GM12873 (cell line): Measurements from ENCODE around the gene XYLT1.

Experiments used
- TF ChIP-seq, protein P1 (sequence below): IDR thresholded peaks from 2 replicates; pipeline ENCODE4 v1.5.1; 2012; ENCODE audit warnings: low read depth, mild to moderate bottlenecking, moderate library complexity, low read length, control low read depth; ENCODE audit not compliant: insufficient read depth; ENCODE audit errors: missing control alignments

The XYLT1 gene

DNA sequence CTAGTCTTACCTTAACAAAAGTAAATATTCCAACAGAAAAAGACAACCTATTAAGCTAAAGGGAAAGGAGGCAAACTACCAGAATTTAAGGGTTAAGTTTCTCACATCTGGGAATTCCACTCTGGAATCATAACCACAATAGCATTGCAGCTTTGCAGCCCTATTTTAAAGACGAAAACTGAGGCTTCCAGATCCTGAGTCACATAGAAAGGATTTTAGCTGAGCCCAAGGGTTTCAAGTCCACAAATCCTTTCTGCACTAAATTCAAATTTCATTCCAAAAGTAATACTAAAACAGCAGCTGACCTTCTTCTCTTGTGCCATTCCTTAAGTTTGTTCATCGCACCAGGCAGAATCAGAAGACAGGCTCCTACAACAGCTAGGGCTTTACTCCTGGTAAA is 17.8 kb downstream of the XYLT1 start:
- TF ChIP-seq, protein P1, sequence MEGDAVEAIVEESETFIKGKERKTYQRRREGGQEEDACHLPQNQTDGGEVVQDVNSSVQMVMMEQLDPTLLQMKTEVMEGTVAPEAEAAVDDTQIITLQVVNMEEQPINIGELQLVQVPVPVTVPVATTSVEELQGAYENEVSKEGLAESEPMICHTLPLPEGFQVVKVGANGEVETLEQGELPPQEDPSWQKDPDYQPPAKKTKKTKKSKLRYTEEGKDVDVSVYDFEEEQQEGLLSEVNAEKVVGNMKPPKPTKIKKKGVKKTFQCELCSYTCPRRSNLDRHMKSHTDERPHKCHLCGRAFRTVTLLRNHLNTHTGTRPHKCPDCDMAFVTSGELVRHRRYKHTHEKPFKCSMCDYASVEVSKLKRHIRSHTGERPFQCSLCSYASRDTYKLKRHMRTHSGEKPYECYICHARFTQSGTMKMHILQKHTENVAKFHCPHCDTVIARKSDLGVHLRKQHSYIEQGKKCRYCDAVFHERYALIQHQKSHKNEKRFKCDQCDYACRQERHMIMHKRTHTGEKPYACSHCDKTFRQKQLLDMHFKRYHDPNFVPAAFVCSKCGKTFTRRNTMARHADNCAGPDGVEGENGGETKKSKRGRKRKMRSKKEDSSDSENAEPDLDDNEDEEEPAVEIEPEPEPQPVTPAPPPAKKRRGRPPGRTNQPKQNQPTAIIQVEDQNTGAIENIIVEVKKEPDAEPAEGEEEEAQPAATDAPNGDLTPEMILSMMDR, result no peak

DNA sequence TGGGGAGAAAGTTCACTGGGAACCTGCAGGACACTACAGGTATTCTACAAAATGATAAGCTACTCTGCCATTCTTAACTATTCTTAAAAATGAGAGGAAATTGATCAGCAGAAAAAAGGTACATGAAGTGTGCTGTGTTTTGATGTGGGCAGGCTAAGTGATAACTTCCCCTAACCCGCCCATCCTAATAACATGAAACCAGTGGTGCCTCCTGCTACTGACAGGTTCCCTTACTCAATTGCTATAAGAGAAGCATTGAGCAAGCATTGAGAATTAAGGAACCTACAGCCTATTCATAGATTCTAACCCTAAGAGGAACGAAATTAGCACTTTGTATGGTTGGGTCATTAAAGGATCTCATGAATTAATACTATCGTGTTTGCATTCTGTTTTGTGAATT is 18.9 kb downstream of the XYLT1 start:
- TF ChIP-seq, protein P1, result no peak

DNA sequence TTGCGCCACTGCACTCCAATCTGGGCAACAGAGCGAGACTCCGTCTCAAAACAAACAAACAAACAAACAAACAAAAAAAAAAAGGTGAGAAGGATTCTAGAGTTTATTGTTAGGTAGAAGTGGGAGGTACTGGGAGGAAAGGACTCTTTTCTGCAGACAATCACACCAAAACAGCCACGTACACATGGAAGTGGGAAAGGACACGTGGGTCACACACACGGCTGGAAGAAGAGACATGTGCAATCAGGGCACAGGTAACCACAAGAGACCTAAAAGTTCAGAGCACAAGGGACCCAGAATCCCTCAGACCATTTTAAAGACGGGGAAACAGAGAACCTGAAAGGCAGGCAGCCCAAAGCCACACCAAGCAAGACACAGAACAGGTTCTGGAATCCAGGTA is 20.5 kb downstream of the XYLT1 start:
- TF ChIP-seq, protein P1, result no peak

GRCh38 chr16:17448640-17449638 is 21.8 kb downstream of the XYLT1 start:
- TF ChIP-seq, protein P1, result no peak

GRCh38 chr16:17447101-17447569 is 23.6 kb downstream of the XYLT1 start:
- TF ChIP-seq, protein P1, result no peak

- TF ChIP-seq, protein P1, result no peak
Observed at GRCh38 chr16:17446661-17447060, 24.1 kb downstream of the XYLT1 start.

- TF ChIP-seq, protein P1, result no peak
Observed at GRCh38 chr16:17445421-17445820, 25.3 kb downstream of the XYLT1 start.
